IMR-90 (cell line): ENCODE results near the gene STAP2. TPM values are rescaled to one million over a fixed set of nuclear protein-coding genes. Genes with fewer than 3 reads are reported as not detected.
A peak's percentile ranks its signal among the peaks of the same experiment; 100 is the strongest.

Source experiments
- ATAC-seq: fragments of 200-7000 bp; cut with Tn5 transposase; 2 replicates; pipeline ENCODE4 v1.9.1; 2020; ENCODE audit warnings: low read depth, mild to moderate bottlenecking, moderate library complexity
- BruUV-seq: library from RNA; stranded (reverse); fragments of 400-500 nt; replicated peaks from 2 replicates; lab custom pipeline; 2021; lab: Mats Ljungman, UMichigan
- CTCF ChIA-PET: fragments of 300-600 bp; formaldehyde crosslinking; extraction: SDS; loops from one replicate; lab custom pipeline; 2021; ENCODE audit warnings: antibody characterized with exemption; lab: Yijun Ruan, JAX
- POLR2A ChIA-PET: fragments of 300-600 bp; sonication (Branson Sonifier 250); formaldehyde crosslinking; loops from one replicate; lab custom pipeline; 2022; ENCODE audit warnings: antibody characterized with exemption; ENCODE audit not compliant: unreplicated experiment; lab: Charles Lee
- DNase-seq: peaks from one replicate; pipeline ENCODE4 v3.0.0; 2013
- H2AFZ ChIP-seq: replicated peaks from 2 replicates; pipeline ENCODE3; 2013; ENCODE audit warnings: low read length, mild to moderate bottlenecking; ENCODE audit not compliant: poor library complexity
- H2AK5ac ChIP-seq: 2 replicates; pipeline ENCODE4 v1.6.1; 2013; ENCODE audit warnings: low read depth, low read length, inconsistent platforms
- H2AK9ac ChIP-seq: replicated peaks from 2 replicates; pipeline ENCODE3; 2013; ENCODE audit warnings: mild to moderate bottlenecking, low read depth, low read length, moderate library complexity; ENCODE audit not compliant: poor library complexity
- H2BK120ac ChIP-seq: 2 replicates; pipeline ENCODE4 v1.6.1; 2013; ENCODE audit warnings: low read depth, low read length, inconsistent platforms
- H2BK15ac ChIP-seq: 3 replicates; pipeline ENCODE4 v1.6.1; 2013; ENCODE audit warnings: low read depth, low read length, inconsistent platforms
- H2BK20ac ChIP-seq: 2 replicates; pipeline ENCODE4 v1.6.1; 2013; ENCODE audit warnings: low read depth, mild to moderate bottlenecking, inconsistent platforms, low read length, moderate library complexity
- H2BK5ac ChIP-seq: 2 replicates; pipeline ENCODE4 v1.6.1; 2013; ENCODE audit warnings: mild to moderate bottlenecking, low read depth, low read length, inconsistent platforms; ENCODE audit not compliant: poor library complexity, severe bottlenecking
- H3K14ac ChIP-seq: replicated peaks from 2 replicates; pipeline ENCODE4 v1.6.1; 2013; ENCODE audit warnings: low read depth, low read length, inconsistent platforms
- H3K18ac ChIP-seq: 2 replicates; pipeline ENCODE4 v1.6.1; 2013; ENCODE audit warnings: low read depth, low read length, control low read depth
- H3K23ac ChIP-seq: 2 replicates; pipeline ENCODE4 v1.6.1; 2013; ENCODE audit warnings: low read depth, low read length, inconsistent platforms
- H3K27ac ChIP-seq: 2 replicates; pipeline ENCODE4 v1.5.1; 2013; ENCODE audit warnings: mild to moderate bottlenecking, control low read depth, low read length; ENCODE audit not compliant: insufficient read depth
- H3K27me3 ChIP-seq: 2 replicates; pipeline ENCODE4 v1.6.1; 2013; ENCODE audit warnings: low read length; ENCODE audit not compliant: control insufficient read depth, insufficient read depth
- H3K36me3 ChIP-seq: 2 replicates; pipeline ENCODE4 v1.6.1; 2013; ENCODE audit warnings: low read length, mixed read lengths; ENCODE audit not compliant: control insufficient read depth, insufficient read depth
- H3K4ac ChIP-seq: 2 replicates; pipeline ENCODE4 v1.6.1; 2013; ENCODE audit warnings: low read depth, low read length, inconsistent platforms
- H3K4me1 ChIP-seq: 2 replicates; pipeline ENCODE4 v1.6.1; 2013; ENCODE audit warnings: low read length, mixed read lengths; ENCODE audit not compliant: control insufficient read depth, insufficient read depth
- H3K4me2 ChIP-seq: 2 replicates; pipeline ENCODE4 v1.6.1; 2013; ENCODE audit warnings: low read depth, mild to moderate bottlenecking, control low read depth, low read length, moderate library complexity
- H3K4me3 ChIP-seq: 2 replicates; pipeline ENCODE4 v1.5.1; 2013; ENCODE audit warnings: low read depth, mild to moderate bottlenecking, control low read depth, low read length, moderate library complexity; ENCODE audit not compliant: insufficient read depth
- H3K56ac ChIP-seq: 2 replicates; pipeline ENCODE4 v1.6.1; 2013; ENCODE audit warnings: low read length, inconsistent platforms; ENCODE audit not compliant: insufficient read depth; ENCODE audit errors: extremely low read depth
- H3K79me1 ChIP-seq, 2 experiments: 2 replicates each; pipeline ENCODE4 v1.6.1; 2013; ENCODE audit warnings: low read length in 2 of 2, inconsistent platforms in 1 of 2, low read depth in 1 of 2
- H3K9ac ChIP-seq: 2 replicates; pipeline ENCODE4 v1.6.1; 2013; ENCODE audit warnings: low read depth, low read length, control low read depth
- H3K9me1 ChIP-seq: 2 replicates; pipeline ENCODE4 v1.6.1; 2013; ENCODE audit warnings: low read length, inconsistent platforms; ENCODE audit not compliant: insufficient read depth
- H3K9me3 ChIP-seq: 2 replicates; pipeline ENCODE4 v1.6.1; 2013; ENCODE audit warnings: low read length; ENCODE audit not compliant: control insufficient read depth, insufficient read depth
- H4K20me1 ChIP-seq: 2 replicates; pipeline ENCODE4 v1.6.1; 2013; ENCODE audit warnings: low read length, inconsistent platforms; ENCODE audit not compliant: insufficient read depth
- H4K5ac ChIP-seq: 2 replicates; pipeline ENCODE4 v1.6.1; 2013; ENCODE audit warnings: mild to moderate bottlenecking, low read depth, low read length, control low read depth
- H4K8ac ChIP-seq, 2 experiments: 2 replicates each; pipeline ENCODE4 v1.6.1; 2013; ENCODE audit warnings: low read depth in 2 of 2, low read length in 2 of 2, control low read depth in 1 of 2, inconsistent platforms in 1 of 2
- H4K91ac ChIP-seq: 2 replicates; pipeline ENCODE4 v1.6.1; 2013; ENCODE audit warnings: low read depth, low read length, inconsistent platforms; ENCODE audit not compliant: insufficient read depth
- BHLHE40 ChIP-seq: fragments of 150-350 bp; IDR thresholded peaks from 2 replicates; pipeline ENCODE4 v1.6.1; 2016; ENCODE audit warnings: mild to moderate bottlenecking, low read depth, low read length
- CEBPB ChIP-seq: IDR thresholded peaks from 2 replicates; pipeline ENCODE4 v1.6.1; 2012; ENCODE audit warnings: low read depth, low read length, improper control_type of control experiment
- CHD1 ChIP-seq: IDR thresholded peaks from 2 replicates; pipeline ENCODE4 v1.6.1; 2012; ENCODE audit warnings: low read depth, low read length, improper control_type of control experiment
- CTCF ChIP-seq: conservative IDR thresholded peaks from 2 replicates; pipeline ENCODE4 v1.5.1; 2012; ENCODE audit warnings: mild to moderate bottlenecking, low read depth, low read length, improper control_type of control experiment
- ELK1 ChIP-seq: fragments of 150-350 bp; IDR thresholded peaks from 2 replicates; pipeline ENCODE4 v1.6.1; 2016; ENCODE audit warnings: low read depth, mild to moderate bottlenecking, low read length, moderate library complexity, borderline replicate concordance
- FOS ChIP-seq: fragments of 150-350 bp; IDR thresholded peaks from 2 replicates; pipeline ENCODE4 v1.6.1; 2016; ENCODE audit warnings: low read depth, low read length
- MAFK ChIP-seq: IDR thresholded peaks from 2 replicates; pipeline ENCODE4 v1.6.1; 2012; ENCODE audit warnings: low read depth, low read length, improper control_type of control experiment
- MAZ ChIP-seq: IDR thresholded peaks from 2 replicates; pipeline ENCODE4 v1.6.1; 2012; ENCODE audit warnings: low read depth, mild to moderate bottlenecking, low read length, improper control_type of control experiment, moderate library complexity, borderline replicate concordance
- MXI1 ChIP-seq: IDR thresholded peaks from 2 replicates; pipeline ENCODE4 v1.6.1; 2012; ENCODE audit warnings: low read depth, mild to moderate bottlenecking, low read length, moderate library complexity, borderline replicate concordance
- NFE2L2 ChIP-seq: fragments of 150-350 bp; IDR thresholded peaks from 2 replicates; pipeline ENCODE4 v1.6.1; 2016; ENCODE audit warnings: low read depth, mild to moderate bottlenecking, low read length
- POLR2A ChIP-seq: IDR thresholded peaks from 2 replicates; pipeline ENCODE4 v1.6.1; 2012; ENCODE audit warnings: mild to moderate bottlenecking, low read depth, low read length
- RAD21 ChIP-seq: IDR thresholded peaks from 2 replicates; pipeline ENCODE4 v1.6.1; 2012; ENCODE audit warnings: low read length, improper control_type of control experiment
- RCOR1 ChIP-seq: IDR thresholded peaks from 2 replicates; pipeline ENCODE4 v1.6.1; 2012; ENCODE audit warnings: mild to moderate bottlenecking, low read length, improper control_type of control experiment; ENCODE audit not compliant: insufficient replicate concordance
- RFX5 ChIP-seq: IDR thresholded peaks from 2 replicates; pipeline ENCODE4 v1.8.0; 2012; ENCODE audit warnings: low read depth, mild to moderate bottlenecking, low read length, moderate library complexity
- SMC3 ChIP-seq: fragments of 150-350 bp; IDR thresholded peaks from 2 replicates; pipeline ENCODE4 v1.6.1; 2016; ENCODE audit warnings: low read depth, mild to moderate bottlenecking, antibody characterized with exemption, low read length, moderate library complexity
- USF2 ChIP-seq: fragments of 150-350 bp; IDR thresholded peaks from 2 replicates; pipeline ENCODE4 v1.6.1; 2017; ENCODE audit warnings: mild to moderate bottlenecking, antibody characterized with exemption, low read length, low read depth
- WGBS, 2 experiments: methylation state at CpG; one replicate each; pipeline versions ENCODE4 v1.1.5 to v1.1.7; 2013; ENCODE audit warnings: missing lambda C conversion rate in 2 of 2; ENCODE audit not compliant: insufficient read length in 1 of 2; ENCODE audit errors: extremely low coverage in 2 of 2; 5-methylcytosine and 5-hydroxymethylcytosine counted together
- dilution Hi-C: fragments of 300-500 bp; cut with HindIII; formaldehyde crosslinking; loops from one replicate; pipeline ENCODE4 v1.14.3; 2018; ENCODE audit warnings: low sequenced_read_pairs; ENCODE audit not compliant: unreplicated experiment
- in situ Hi-C: fragments of 300-500 bp; cut with MboI; formaldehyde crosslinking; loops from 3 replicates; pipeline ENCODE4 v1.14.3; 2019; ENCODE audit warnings: low sequenced_read_pairs, inconsistent platforms, mixed read lengths
- intact Hi-C: fragments of 100-400 bp; cut with micrococcal nuclease; formaldehyde crosslinking; loops from 2 replicates; pipeline ENCODE4 v1.10.0; 2022
- polyA plus RNA-seq, 3 experiments: library from polyadenylated mRNA; depleted of rRNA; stranded (reverse); fragments of >200 nt; gene quantifications; 2 replicates each; pipeline ENCODE4 v1.2.3, GENCODE V29; 2012; ENCODE audit warnings: low replicate concordance in 1 of 3
- total RNA-seq: library from RNA; depleted of rRNA; stranded (reverse); fragments of >200 nt; gene quantifications from 2 replicates; pipeline ENCODE4 v1.2.3, GENCODE V29; 2012

Gene STAP2
- total and polyA plus RNA-seq, 2 of the 4 experiments (the other 2 are of a cell fraction), result 1.3 to 3.4 TPM

GRCh38 chr19:4326215-4326836 is 12.3 kb downstream of the STAP2 start:
- dilution Hi-C loops, result no loop called here
- CTCF ChIA-PET, result no interaction called here
- POLR2A ChIA-PET, result no interaction called here
- H3K4ac ChIP-seq, result no peak overlapping the region
- no peaks in the 10 kb centered on the region; the same call in 1 of the 2 replicates for H3K27me3 ChIP-seq
- H3K4me2 ChIP-seq, result no peak overlapping the region; the same call in 1 of the 2 replicates
- TF ChIP-seq RFX5, result no peak
- TF ChIP-seq FOS, result no peak
- no peak for TF ChIP-seq CEBPB
- TF ChIP-seq MAFK, result no peak
- no peak for TF ChIP-seq MXI1
- no peak for TF ChIP-seq BHLHE40
- TF ChIP-seq NFE2L2, result no peak
- no peak for TF ChIP-seq ELK1
- no peak for TF ChIP-seq USF2
- TF ChIP-seq CHD1, result no peak
- no peak for TF ChIP-seq MAZ
- TF ChIP-seq RAD21, result no peak
- no peak for TF ChIP-seq RCOR1
- TF ChIP-seq POLR2A, result no peak
- TF ChIP-seq CTCF, result no peak
- no peak for TF ChIP-seq SMC3
- H2BK120ac ChIP-seq, result no peak overlapping the region
- H3K4me1 ChIP-seq, result no peaks in the 10 kb centered on the region
- H2BK15ac ChIP-seq, result no peak overlapping the region
- H4K91ac ChIP-seq, result no peak overlapping the region
- H3K27ac ChIP-seq, result no peak overlapping the region
- H4K20me1 ChIP-seq, result no peaks in the 10 kb centered on the region
- DNase-seq (no peak), ATAC-seq (no peak)
- no TSS peak for BruUV-seq
- H2AFZ ChIP-seq, result peak overlapping the region; percentile 84
- no peaks in the 10 kb centered on the region for H3K36me3 ChIP-seq
- H2AK5ac ChIP-seq, result no peak overlapping the region
- intact Hi-C loops, result no loop called here
- no peak overlapping the region for H3K18ac ChIP-seq
- no peak overlapping the region for H2AK9ac ChIP-seq
- H3K56ac ChIP-seq, result no peak overlapping the region
- in situ Hi-C loops, result no loop called here
- no peak overlapping the region for H2BK5ac ChIP-seq
- H3K9ac ChIP-seq, result no peak overlapping the region
- H3K9me3 ChIP-seq, result peaks cover 3% of the 10 kb centered on the region; the same call in 1 of the 2 replicates
- no peaks in the 10 kb centered on the region for H3K9me1 ChIP-seq
- H4K5ac ChIP-seq, result no peak overlapping the region
- no peak overlapping the region for H3K14ac ChIP-seq
- 45% methylated on average over 8 of the region's 13 CpGs; no CpG with 5 or more reads in 1 of the 2 experiments for WGBS, 2 experiments
- H3K79me1 ChIP-seq, result no peaks in the 10 kb centered on the region
- no peak overlapping the region for H4K8ac ChIP-seq
- no peak overlapping the region for H3K4me3 ChIP-seq
- no peak overlapping the region for H3K23ac ChIP-seq
- H2BK20ac ChIP-seq, result no peak overlapping the region
